GM19468 (cell line): Measurements from ENCODE around the gene SYT9.
A peak's percentile ranks its signal among the peaks of the same experiment; 100 is the strongest.
"Not testable (repeated sequence)": the region's sequence is repeated elsewhere in the genome, so short reads cannot be mapped to it uniquely, and the experiment has no call there.

Experiments used
- ATAC-seq: cut with Tn5 transposase; IDR thresholded peaks from one replicate; pipeline ENCODE4 v1.9.1; 2021; ENCODE audit warnings: mild to moderate bottlenecking, moderate library complexity, moderate number of reproducible peaks; ENCODE audit not compliant: unreplicated experiment; ENCODE audit errors: extremely low read depth

Gene SYT9

GRCh38 chr11:7493670-7494069, 242.0 kb downstream of the SYT9 start:
- no peak for ATAC-seq

GRCh38 chr11:7494086-7494745, 242.5 kb downstream of the SYT9 start:
- ATAC-seq: no peak

DNA sequence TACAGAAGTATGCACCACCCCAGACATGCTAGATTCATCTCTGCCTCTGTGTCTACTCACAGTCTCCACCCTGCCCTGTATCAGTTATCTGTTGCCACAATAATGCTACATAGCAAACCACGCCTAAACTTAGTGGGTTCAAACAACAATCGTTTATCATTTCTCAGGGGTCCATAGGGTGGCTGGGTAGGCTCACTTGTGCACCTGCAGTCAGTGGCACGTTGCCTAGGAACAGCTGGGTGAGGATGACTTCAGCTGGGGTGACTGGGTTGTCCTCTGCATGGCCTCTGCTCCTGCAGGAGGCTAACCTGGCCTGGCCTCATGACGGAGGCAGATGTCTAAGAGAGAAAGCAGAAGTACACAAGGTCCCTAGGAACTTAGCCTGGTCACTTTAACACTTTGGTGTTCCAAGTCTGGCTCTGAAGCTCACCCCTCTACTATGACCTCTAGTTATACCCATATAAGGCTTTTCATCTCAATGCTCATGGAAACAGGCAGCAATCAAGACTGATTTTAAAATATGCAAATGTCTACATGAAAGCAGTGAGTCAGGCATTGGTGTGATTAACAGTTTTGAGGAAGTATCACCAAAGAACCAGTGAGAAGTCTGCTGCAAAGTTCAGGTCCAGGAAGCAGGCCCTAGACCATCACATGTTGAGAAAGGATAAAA, 244.3 kb downstream of the SYT9 start:
- peak; percentile 84 for ATAC-seq

GRCh38 chr11:7498193-7498592, 246.5 kb downstream of the SYT9 start:
- no peak for ATAC-seq

DNA sequence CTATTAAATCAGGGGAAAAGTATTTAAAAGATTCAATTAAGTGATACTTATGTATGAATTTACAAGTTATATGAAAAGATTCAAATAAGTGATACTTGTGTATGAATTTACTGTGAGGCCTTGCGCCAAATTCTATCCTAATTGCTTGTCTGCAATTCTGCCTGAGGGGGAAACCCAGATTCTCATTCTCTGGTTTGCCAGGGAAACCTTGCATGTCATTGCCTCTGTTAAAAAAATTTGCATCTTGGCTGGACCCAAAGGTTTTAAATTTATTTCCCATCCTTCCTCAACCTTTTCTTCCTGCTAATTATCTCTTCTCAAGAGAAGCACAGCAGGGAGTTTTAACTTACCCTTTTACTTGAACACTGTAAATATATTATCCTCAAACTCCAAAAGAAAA, 247.4 kb downstream of the SYT9 start:
- no peak for ATAC-seq

- no peak for ATAC-seq
Measured at GRCh38 chr11:7500251-7500650, 248.5 kb downstream of the SYT9 start.

- ATAC-seq: no peak
Measured at GRCh38 chr11:7501251-7501650, 249.5 kb downstream of the SYT9 start.

- no peak for ATAC-seq
Measured at GRCh38 chr11:7501894-7502293, 250.2 kb downstream of the SYT9 start.

DNA sequence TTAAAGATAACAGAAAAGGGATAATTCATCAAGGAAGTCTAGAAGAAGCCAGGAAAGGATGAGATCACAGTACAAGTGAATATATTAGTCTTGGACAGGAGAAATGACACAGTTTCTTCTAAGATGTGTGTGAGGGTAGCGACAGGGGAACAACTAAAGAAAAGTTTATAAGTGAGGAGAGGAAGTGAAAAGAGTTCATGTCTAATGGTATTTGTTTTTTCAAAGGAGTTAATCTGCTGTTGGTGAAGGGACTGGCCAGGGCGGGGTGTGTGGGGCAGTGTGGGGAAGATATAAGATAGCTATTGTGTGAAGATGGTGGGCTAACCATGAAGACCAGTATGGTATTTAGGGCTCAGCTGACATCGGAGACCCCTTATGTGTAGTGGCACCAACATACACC, 254.5 kb downstream of the SYT9 start:
- ATAC-seq: no peak

DNA sequence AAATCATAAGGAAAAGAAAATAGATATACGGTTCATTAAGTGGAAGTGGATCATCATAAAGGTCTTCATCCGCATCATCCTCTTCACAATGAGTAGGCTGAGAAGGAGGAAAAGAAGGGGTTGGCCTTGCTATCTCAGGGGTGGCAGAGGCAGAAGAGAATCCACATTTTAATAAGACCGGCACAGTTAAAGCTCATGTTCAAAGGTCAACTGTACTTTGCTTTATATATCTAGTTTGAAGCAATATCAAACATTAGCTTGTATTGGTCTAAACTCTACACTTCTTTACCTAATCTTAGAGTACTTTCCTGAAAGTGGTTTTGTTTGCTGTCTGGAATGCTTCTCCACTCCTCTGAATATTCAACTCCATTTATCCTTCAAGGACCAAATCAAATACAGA, 256.4 kb downstream of the SYT9 start:
- ATAC-seq: no peak

DNA sequence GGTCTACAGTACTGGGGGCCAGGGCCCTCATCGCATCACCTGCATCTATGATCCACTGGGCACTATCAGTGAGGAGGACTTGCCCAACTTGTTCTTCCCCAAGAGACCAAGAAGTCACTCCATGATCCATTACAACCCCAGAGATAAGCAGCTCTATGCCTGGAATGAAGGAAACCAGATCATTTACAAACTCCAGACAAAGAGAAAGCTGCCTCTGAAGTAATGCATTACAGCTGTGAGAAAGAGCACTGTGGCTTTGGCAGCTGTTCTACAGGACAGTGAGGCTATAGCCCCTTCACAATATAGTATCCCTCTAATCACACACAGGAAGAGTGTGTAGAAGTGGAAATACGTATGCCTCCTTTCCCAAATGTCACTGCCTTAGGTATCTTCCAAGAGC, 258.3 kb downstream of the SYT9 start:
- ATAC-seq: no peak

- no peak for ATAC-seq
Measured at GRCh38 chr11:7511401-7511800, 259.7 kb downstream of the SYT9 start.

DNA sequence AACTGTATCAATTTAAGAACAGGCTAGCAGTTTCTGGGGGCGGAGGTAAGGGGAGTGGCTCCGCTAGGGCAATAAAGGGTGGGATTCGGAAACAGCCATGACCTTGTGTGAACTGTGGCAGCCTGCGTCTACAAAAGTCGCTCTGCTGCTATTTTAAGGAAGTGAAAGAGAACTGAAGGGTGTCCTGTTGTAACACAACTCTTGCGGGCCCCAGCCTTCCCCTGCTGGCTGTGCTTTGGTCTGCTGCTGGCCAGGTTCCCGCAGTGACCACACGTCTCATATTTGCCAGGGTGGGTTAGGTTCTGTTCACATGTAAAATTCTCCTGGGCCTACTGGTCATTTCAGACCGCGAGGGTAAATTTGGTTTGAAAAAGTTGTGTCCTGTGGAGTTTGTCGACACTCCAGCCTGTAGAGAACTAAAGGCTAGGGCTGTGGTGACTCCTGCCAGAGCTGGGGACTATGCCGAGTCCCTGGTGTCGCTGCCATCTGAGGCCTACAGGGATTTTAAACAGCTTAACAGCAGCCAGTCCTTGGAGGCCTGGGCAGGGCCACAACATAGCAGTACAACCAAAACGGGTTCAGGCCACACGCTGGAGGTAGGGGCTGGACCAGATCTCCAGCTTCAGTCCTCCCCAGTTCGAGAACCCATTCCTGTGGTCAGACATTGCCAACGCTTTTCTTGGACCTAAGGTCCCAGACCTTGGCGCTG, 261.0 kb downstream of the SYT9 start:
- peak; percentile 75 for ATAC-seq

DNA sequence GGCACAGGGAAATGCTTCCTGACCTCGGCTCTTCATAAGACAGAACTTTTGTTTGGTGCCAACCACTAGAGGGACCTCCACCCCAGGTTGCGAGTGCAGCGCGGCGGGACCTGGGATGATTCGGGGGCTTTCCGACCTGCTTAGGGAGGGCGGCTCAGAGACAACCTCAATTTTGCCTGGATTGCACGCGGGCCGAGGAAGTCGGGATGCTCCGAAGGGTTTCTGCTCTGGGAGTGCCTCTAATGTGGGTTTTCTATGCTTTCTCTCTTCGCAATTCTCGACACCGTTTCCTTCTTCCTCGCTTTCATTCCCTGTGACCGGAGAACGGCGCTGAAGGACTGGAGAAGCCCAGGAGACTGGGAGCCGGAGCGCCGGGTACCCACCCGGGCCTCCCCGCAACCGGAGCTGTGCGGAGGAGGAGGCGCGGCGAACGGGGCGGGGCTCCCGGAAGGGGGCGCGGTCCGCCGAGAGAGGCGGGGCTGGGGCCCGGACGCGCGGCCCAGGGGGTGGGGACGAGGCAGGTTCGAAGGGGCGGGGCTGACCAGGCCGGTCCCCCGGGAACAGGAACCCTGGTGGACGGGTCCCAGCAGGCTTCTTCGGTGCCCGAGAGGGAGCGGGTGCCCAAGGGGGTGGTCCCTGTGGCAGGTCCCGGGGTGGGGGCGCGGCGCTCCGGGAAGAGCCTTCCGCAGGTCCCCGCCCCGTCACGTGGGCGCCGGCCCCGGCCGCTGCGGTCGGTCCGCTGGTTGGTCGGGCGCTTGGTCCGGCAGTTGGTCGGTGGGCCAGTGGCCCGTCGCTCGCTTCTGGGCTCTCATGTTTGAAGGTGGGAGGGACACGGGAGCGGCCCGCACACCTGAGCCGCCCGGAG, 261.8 kb downstream of the SYT9 start, which contains the start of gene PPFIBP2:
TSS of gene PPFIBP2 (plus strand) at position 766 of the 865 bp plus-strand sequence. CDS start 35,477 bp downstream, outside the sequence.
- peak; percentile 44 for ATAC-seq

- ATAC-seq: no peak
Measured at GRCh38 chr11:7514099-7514591, 262.4 kb downstream of the SYT9 start.

DNA sequence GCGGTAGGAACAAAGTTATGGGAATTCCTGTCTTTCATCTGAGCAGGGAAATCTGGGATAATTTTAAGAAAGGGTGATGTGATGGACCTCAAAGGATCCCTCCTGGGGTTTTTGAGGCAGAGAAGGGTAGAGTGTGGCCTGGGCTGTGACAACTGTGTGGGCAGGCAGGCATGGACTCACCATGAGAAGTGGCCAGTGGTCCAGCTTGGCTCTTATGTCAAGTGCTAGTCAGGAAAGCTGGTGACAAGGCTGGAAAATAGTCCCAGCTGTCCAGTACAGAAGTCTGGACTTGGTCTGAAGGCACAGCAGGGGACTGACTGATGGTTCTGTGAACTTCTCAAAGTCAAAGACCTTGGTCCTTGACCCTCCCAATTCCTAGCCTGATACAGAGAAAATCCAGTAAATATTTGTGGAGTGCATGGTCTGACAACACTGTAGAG, 263.8 kb downstream of the SYT9 start:
- ATAC-seq: no peak

DNA sequence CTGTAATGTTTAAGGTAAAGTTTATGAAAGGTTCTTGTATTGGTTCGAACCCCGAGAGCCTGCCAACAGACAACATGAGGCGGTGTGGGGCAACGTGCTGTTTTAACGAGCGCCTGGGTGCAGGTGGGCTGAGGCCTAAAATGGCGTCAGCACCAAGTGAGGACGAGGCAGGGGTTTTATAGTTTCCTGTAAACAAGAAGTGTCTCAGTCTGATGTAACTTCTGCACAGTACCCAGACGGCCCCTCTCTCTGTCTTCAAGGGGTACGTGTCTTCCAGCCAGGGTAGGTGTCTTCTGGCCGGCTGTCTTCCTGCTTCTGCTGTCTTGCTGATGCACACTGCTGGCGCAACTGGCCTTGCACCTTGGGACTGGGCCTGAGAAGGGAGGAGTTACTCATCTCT, 264.8 kb downstream of the SYT9 start:
- no peak for ATAC-seq

DNA sequence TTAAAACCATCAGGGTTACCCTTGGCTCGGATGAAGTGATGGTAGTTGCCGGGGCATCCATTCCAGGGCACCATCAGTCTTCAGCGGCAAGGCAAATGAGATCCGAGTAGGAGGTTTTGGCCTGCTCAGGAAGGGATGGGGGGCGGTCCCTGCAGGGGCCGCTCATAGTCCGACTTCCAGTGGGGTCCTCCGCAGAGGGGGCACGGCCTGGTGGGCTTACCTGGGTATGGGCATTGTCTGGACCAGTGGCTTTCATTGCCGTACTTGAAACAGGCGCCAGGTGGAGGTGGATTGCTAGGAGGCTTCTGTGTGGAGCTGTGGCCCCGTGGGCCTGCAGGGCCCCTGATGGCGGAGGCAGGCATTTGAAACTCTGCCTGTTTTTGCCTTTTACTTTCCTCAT, 266.0 kb downstream of the SYT9 start:
- ATAC-seq: not testable (repeated sequence)
